Body of pancreas (tissue), 4 donors: ENCODE results near the gene ANGPTL5. TPM values are rescaled to one million over a fixed set of nuclear protein-coding genes. Genes with fewer than 3 reads are reported as not detected.
A peak's percentile ranks its signal among the peaks of the same experiment; 100 is the strongest.

Experiments
- ATAC-seq: fragments of 150-250 bp; one replicate; pipeline ENCODE4 v1.9.1; 2016
- DNase-seq, 4 donors: peaks; one replicate each; pipeline ENCODE4 v3.0.0-alpha.2; 2019
- H3K27ac ChIP-seq, 4 donors: fragments of 200-600 bp; sonication (generic); 1 replicate in 3 of 4; 2 replicates in 1 of 4; pipeline versions ENCODE4 v1.5.1 to v1.6.1; 2016 to 2019; ENCODE audit warnings: mild to moderate bottlenecking in 1 of 4, mixed read lengths in 1 of 4, moderate library complexity in 1 of 4
- H3K27me3 ChIP-seq, 2 donors: fragments of 200-600 bp; sonication (generic); one replicate each; pipeline ENCODE4 v1.6.0; 2016; ENCODE audit warnings: mild to moderate bottlenecking in 1 of 2
- H3K36me3 ChIP-seq, 2 donors: fragments of 200-600 bp; sonication (generic); replicated peaks in 1 of 2; 2 replicates each; pipeline ENCODE4 v1.5.1; 2016; ENCODE audit warnings: low read depth in 2 of 2; ENCODE audit not compliant: insufficient read depth in 1 of 2
- H3K4me1 ChIP-seq: fragments of 200-600 bp; sonication (generic); one replicate; pipeline ENCODE4 v1.6.0; 2016
- H3K4me3 ChIP-seq, 2 donors: fragments of 200-600 bp; sonication (generic); 1 replicate in 1 of 2; 2 replicates in 1 of 2; pipeline ENCODE4 v1.5.1; 2016 to 2019
- H3K9me3 ChIP-seq, 3 donors: fragments of 200-600 bp; sonication (generic); 1 replicate in 2 of 3; 2 replicates in 1 of 3; pipeline ENCODE4 v1.5.1; 2016
- POLR2A ChIP-seq, 3 donors: fragments of 450-650 bp; IDR thresholded peaks; one replicate each; pipeline ENCODE4 v1.6.1; 2016; ENCODE audit warnings: antibody characterized with exemption in 3 of 3, mild to moderate bottlenecking in 2 of 3
- WGBS, 2 donors: methylation state at CpG; one replicate each; pipeline ENCODE4 v1.1.5; 2017; 5-methylcytosine and 5-hydroxymethylcytosine counted together
- intact Hi-C: fragments of 100-400 bp; cut with DNase I; formaldehyde crosslinking; loops from one replicate; pipeline ENCODE4 v1.15.1; 2023
- total RNA-seq, 2 donors: library from RNA; depleted of rRNA; stranded (reverse); fragments of >200 nt; gene quantifications; one replicate each; pipeline ENCODE4 v1.1.0, GENCODE V29; 2016
- TF ChIP-seq, protein P1 (sequence below), 7 experiments: fragments of 450-650 bp in 4 of 7; fragments of 200-600 bp in 3 of 7; sonication (generic) in 3 of 7; IDR thresholded peaks; one replicate each; pipeline ENCODE4 v1.5.1; 2016 to 2019; ENCODE audit warnings: antibody characterized with exemption in 7 of 7

Gene ANGPTL5
- total RNA-seq, 2 donors from 2014 or later: not detected

DNA sequence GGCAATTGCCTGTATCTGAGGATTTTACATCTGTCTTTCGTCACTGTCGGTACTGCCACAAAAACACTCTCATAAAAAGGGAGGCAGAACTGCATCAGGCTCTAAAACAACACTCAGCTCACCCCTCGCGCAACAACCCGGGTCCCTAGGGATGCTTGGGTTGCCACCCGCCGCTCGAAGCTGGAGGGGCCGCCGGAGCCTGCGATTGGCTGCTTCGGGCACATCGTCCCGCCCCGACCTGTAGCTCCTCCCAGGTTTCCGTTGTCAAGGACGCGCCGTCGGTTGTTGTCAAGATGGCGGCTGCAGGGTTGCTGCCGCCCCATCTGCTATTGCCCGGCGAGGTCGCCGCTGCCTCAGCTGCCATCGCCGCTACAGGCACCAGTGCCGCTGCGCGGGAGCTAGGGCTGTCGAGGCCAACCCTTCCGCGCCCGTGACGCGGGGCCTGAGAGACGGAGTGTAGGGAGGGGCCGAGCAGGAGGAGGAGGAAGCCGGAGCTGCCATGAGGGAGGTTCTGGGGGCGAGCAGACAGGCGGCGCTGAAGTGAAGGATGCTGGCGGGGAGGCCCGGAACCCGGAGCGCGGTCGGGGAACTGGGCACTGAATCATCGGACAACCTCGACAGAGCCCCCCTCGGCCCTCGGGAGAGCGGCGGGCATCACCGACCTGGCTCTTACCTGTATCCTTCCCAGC, 1.4 kb downstream of the ANGPTL5 start, which contains the start of gene CEP126:
Gene CEP126 (plus strand): TSS at position 273 of the 689 bp plus-strand sequence. CDS start 275 bp downstream, at position 548.
- DNase-seq (peak; percentile 87 to 91 (median 90)), ATAC-seq (peak; percentile 97)
- Histone ChIP-seq H3K36me3 (no peaks in the 10 kb centered on the region), H3K4me1 (peaks cover 17% of the 10 kb centered on the region), H3K27me3 (no peaks in the 10 kb centered on the region), H3K4me3 (peak within 1 kb of the TSS; percentile 60 to 94), H3K9me3 (no peaks in the 10 kb centered on the region), H3K27ac (peak within 1 kb of the TSS in 3 of 4 donors; percentile 55 to 82 (median 77))
- 0% methylated on average over 29 to 56 of the region's 56 CpGs for WGBS, 2 donors
- TF ChIP-seq, protein P1, sequence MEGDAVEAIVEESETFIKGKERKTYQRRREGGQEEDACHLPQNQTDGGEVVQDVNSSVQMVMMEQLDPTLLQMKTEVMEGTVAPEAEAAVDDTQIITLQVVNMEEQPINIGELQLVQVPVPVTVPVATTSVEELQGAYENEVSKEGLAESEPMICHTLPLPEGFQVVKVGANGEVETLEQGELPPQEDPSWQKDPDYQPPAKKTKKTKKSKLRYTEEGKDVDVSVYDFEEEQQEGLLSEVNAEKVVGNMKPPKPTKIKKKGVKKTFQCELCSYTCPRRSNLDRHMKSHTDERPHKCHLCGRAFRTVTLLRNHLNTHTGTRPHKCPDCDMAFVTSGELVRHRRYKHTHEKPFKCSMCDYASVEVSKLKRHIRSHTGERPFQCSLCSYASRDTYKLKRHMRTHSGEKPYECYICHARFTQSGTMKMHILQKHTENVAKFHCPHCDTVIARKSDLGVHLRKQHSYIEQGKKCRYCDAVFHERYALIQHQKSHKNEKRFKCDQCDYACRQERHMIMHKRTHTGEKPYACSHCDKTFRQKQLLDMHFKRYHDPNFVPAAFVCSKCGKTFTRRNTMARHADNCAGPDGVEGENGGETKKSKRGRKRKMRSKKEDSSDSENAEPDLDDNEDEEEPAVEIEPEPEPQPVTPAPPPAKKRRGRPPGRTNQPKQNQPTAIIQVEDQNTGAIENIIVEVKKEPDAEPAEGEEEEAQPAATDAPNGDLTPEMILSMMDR (IDR thresholded peaks at IDR 0.05): peak in 6 of 7 experiments; percentile 10 to 54 (median 40)
- TF ChIP-seq POLR2A (IDR thresholded peaks at IDR 0.05): peak in 2 of 3 donors; percentile 48 to 59
- intact Hi-C loops: no loop called here

DNA sequence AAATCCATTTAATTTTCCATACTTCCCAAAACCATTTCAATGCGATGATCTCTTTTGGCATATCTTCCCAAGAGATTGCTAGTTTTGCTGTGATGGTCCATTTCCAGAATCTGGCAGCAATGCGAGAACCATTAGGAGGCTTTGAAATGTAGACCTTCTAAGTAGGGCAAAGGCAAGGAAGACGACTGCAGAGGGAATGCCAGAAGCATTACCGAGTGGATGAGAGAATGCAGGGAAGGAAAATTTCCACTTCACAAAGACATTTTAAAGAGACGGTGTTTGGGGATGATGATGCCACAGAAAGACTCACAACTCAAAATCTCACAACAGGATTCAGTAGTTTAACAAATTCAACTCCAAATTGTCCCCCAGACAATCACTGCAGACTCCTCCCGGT, 2.0 kb downstream of the ANGPTL5 start:
- H3K9me3 ChIP-seq: no peaks in the 10 kb centered on the region

DNA sequence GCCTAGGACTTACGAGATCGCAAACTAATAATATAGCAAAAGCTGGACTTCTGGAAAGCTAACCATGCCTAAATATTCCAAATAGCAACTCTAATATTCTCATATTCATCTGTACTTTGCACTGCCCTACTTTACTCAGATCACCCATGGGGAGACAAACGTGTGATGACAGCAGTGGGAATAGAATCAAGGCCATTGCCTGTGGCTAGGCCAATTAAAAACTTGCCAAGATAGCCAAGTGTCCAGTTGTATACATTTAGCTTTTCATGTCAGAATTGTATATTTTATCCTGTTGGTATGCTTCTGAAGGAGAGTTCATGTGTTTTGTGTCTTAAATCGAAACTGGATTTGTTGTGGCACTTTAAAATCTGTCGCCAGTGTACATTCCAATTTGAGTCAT, 2.7 kb downstream of the ANGPTL5 start:
- TF ChIP-seq, protein P1 (IDR thresholded peaks at IDR 0.05): no peak
- TF ChIP-seq POLR2A (IDR thresholded peaks at IDR 0.05): no peak
- intact Hi-C loops: no loop called here
- H3K27me3 ChIP-seq: no peaks in the 10 kb centered on the region
- 67 to 71% methylated on average over 5 of the region's 5 CpGs for WGBS, 2 donors
- no peak overlapping the region for H3K4me3 ChIP-seq
- H3K9me3 ChIP-seq: no peaks in the 10 kb centered on the region
- H3K4me1 ChIP-seq: peaks cover 17% of the 10 kb centered on the region
- H3K36me3 ChIP-seq: no peaks in the 10 kb centered on the region
- H3K27ac ChIP-seq: no peak overlapping the region
- DNase-seq (no peak), ATAC-seq (no peak)

More for the DNA sequence above, 2.0 kb downstream of the ANGPTL5 start:
- H3K36me3 ChIP-seq: no peaks in the 10 kb centered on the region
- ATAC-seq: no peak
- H3K4me3 ChIP-seq: peak overlapping the region in 1 of 2 donors; percentile 94
- 9 to 11% methylated on average over 6 of the region's 6 CpGs for WGBS, 2 donors
- peak overlapping the region in 2 of 4 donors; percentile 77 to 82 for H3K27ac ChIP-seq
- TF ChIP-seq POLR2A (IDR thresholded peaks at IDR 0.05): no peak
- TF ChIP-seq, protein P1 (IDR thresholded peaks at IDR 0.05): no peak
- peaks cover 17% of the 10 kb centered on the region for H3K4me1 ChIP-seq
- intact Hi-C loops: no loop called here
- no peaks in the 10 kb centered on the region for H3K27me3 ChIP-seq
- DNase-seq: no peak

DNA sequence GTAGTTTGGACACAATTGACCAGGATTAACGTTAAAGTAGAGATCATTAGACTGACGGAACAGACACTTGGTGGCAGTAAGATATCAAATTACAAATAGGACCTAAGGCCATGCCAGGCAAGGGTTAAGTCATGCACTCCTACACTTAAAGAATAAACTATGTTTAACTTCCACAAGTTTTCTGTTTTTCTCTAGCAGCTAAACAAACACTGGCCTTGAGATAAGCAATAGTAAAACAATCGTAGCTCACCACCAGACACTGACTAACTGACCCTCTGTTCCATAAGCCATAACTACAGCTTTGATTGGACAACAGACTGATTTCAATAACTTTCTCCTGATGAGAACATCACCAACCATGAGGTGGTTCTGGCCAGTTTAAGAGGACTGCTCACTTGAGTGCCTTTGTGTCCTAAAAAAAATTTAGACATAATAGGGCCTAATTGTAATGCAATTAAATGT, 3.5 kb downstream of the ANGPTL5 start:
- 20 to 25% methylated on average over 3 of the region's 3 CpGs for WGBS, 2 donors
- DNase-seq (no peak), ATAC-seq (no peak)
- Histone ChIP-seq H3K4me3 (no peak overlapping the region), H3K4me1 (peaks cover 17% of the 10 kb centered on the region), H3K9me3 (no peaks in the 10 kb centered on the region), H3K36me3 (no peaks in the 10 kb centered on the region), H3K27ac (no peak overlapping the region), H3K27me3 (no peaks in the 10 kb centered on the region)
- intact Hi-C loops: no loop called here
- TF ChIP-seq POLR2A (IDR thresholded peaks at IDR 0.05): no peak
- TF ChIP-seq, protein P1 (IDR thresholded peaks at IDR 0.05): no peak
